HepG2 (cell line): Measurements from ENCODE around the gene MIPEP. TPM values are rescaled to one million over a fixed set of nuclear protein-coding genes. Genes with fewer than 3 reads are reported as not detected.

Source experiments
- ATAC-seq: fragments of 200-7000 bp; cut with Tn5 transposase; 3 replicates; pipeline ENCODE4 v1.9.1; 2020; ENCODE audit warnings: mild to moderate bottlenecking, moderate library complexity
- BruUV-seq: library from RNA; stranded (reverse); fragments of 400-500 nt; replicated peaks from 2 replicates; lab custom pipeline; 2021; lab: Mats Ljungman, UMichigan
- CTCF ChIA-PET: fragments of 300-600 bp; formaldehyde crosslinking; extraction: SDS; loops from one replicate; lab custom pipeline; 2021; ENCODE audit warnings: low total read pairs, inconsistent platforms, low intra/inter-chr PET ratio; lab: Yijun Ruan, JAX
- POLR2A ChIA-PET: fragments of 350-600 bp; sonication (Branson Sonifier 250); formaldehyde crosslinking; loops from one replicate; lab custom pipeline; 2020; ENCODE audit warnings: antibody characterized with exemption, inconsistent platforms; lab: Yijun Ruan, JAX
- DNase-seq: peaks from one replicate; pipeline ENCODE4 v3.0.0-alpha.2; 2015; ENCODE audit warnings: low spot score
- FAIRE-seq: peaks from 3 replicates; lab custom pipeline; 2011; peaks lifted over from hg19 to GRCh38; lab: Jason Lieb, UNC
- H2AFZ ChIP-seq: one replicate; pipeline ENCODE4 v1.6.1; 2011; ENCODE audit warnings: low read length, inconsistent platforms
- H3K27ac ChIP-seq: fragments of 300-600 bp; 3 replicates; pipeline ENCODE4 v1.8.0; 2011; ENCODE audit warnings: mixed run types, mild to moderate bottlenecking, mixed read lengths, low read length, inconsistent platforms; ENCODE audit not compliant: insufficient read depth; ENCODE audit errors: extremely low read length
- H3K27me3 ChIP-seq, 2 experiments: fragments of 200-600 bp in 1 of 2; 2 replicates in 1 of 2; 3 replicates in 1 of 2; pipeline versions ENCODE4 v1.6.0 to v1.8.0; 2011; ENCODE audit warnings: low read length in 2 of 2, mild to moderate bottlenecking in 2 of 2, moderate library complexity in 2 of 2, inconsistent platforms in 1 of 2; ENCODE audit not compliant: insufficient read depth in 2 of 2, control insufficient read depth in 1 of 2
- H3K36me3 ChIP-seq, 2 experiments: fragments of 200-600 bp in 1 of 2; replicated peaks in 1 of 2; 2 replicates in 1 of 2; 3 replicates in 1 of 2; pipeline versions ENCODE4 v1.5.1 to v1.8.0; 2011; ENCODE audit warnings: low read length in 2 of 2, inconsistent platforms in 1 of 2; ENCODE audit not compliant: insufficient read depth in 2 of 2, control insufficient read depth in 1 of 2
- H3K4me1 ChIP-seq: 2 replicates; pipeline ENCODE4 v1.5.1; 2012; ENCODE audit warnings: low read length, inconsistent platforms; ENCODE audit not compliant: insufficient read depth
- H3K4me2 ChIP-seq: 2 replicates; pipeline ENCODE4 v1.6.0; 2011; ENCODE audit warnings: low read depth, low read length, inconsistent platforms
- H3K4me3 ChIP-seq, 3 experiments: fragments of 200-600 bp in 1 of 3; sonication (generic), shearing (Covaris generic) in 1 of 3; replicated peaks in 1 of 3; 2 replicates each; pipeline ENCODE4 v1.5.1; 2011 to 2016; ENCODE audit warnings: low read length in 3 of 3, inconsistent platforms in 2 of 3, low read depth in 2 of 3, mild to moderate bottlenecking in 2 of 3, control low read depth in 1 of 3, mixed read lengths in 1 of 3; ENCODE audit not compliant: insufficient read depth in 1 of 3
- H3K79me2 ChIP-seq: one replicate; pipeline ENCODE4 v1.6.1; 2011; ENCODE audit warnings: low read length, inconsistent platforms; ENCODE audit not compliant: insufficient read depth
- H3K9ac ChIP-seq: 2 replicates; pipeline ENCODE4 v1.6.0; 2011; ENCODE audit warnings: mild to moderate bottlenecking, low read depth, low read length, inconsistent platforms; ENCODE audit not compliant: insufficient read depth
- H3K9me3 ChIP-seq: 2 replicates; pipeline ENCODE4 v1.5.1; 2012; ENCODE audit warnings: mild to moderate bottlenecking, low read length
- H4K20me1 ChIP-seq: 2 replicates; pipeline ENCODE4 v1.6.0; 2011; ENCODE audit warnings: inconsistent platforms, mild to moderate bottlenecking, low read length, moderate library complexity; ENCODE audit not compliant: insufficient read depth
- DMAP1 ChIP-seq: IDR thresholded peaks from 2 replicates; pipeline ENCODE4 v1.6.1; 2016
- ETS1 ChIP-seq: sonication (generic); formaldehyde crosslinking; IDR thresholded peaks from 2 replicates; pipeline ENCODE4 v1.4.0; 2020; ENCODE audit warnings: missing genetic modification reagents
- IKZF1 ChIP-seq: fragments of 450-650 bp; IDR thresholded peaks from 2 replicates; pipeline ENCODE4 v1.7.1; 2016
- KLF11 ChIP-seq: IDR thresholded peaks from 2 replicates; pipeline ENCODE4 v1.6.1; 2016; ENCODE audit warnings: missing compliant biosample characterization
- TGIF2 ChIP-seq: IDR thresholded peaks from 2 replicates; pipeline ENCODE4 v1.6.1; 2016; ENCODE audit warnings: control low read depth, missing compliant biosample characterization
- THRA ChIP-seq: sonication (generic); formaldehyde crosslinking; IDR thresholded peaks from 2 replicates; pipeline ENCODE4 v1.4.0; 2020; ENCODE audit warnings: missing genetic modification reagents, borderline replicate concordance
- ZNF570 ChIP-seq: sonication (generic); formaldehyde crosslinking; IDR thresholded peaks from 2 replicates; pipeline ENCODE4 v1.4.0; 2020; ENCODE audit warnings: mild to moderate bottlenecking, missing genetic modification reagents, borderline replicate concordance
- ZNF781 ChIP-seq: sonication (generic); formaldehyde crosslinking; IDR thresholded peaks from 2 replicates; pipeline ENCODE4 v1.5.1; 2020; ENCODE audit warnings: borderline replicate concordance, mild to moderate bottlenecking, missing genetic modification reagents; ENCODE audit errors: not compliant biosample characterization
- WGBS: methylation state at CpG from one replicate; pipeline ENCODE4 v1.1.6; 2017; ENCODE audit warnings: low lambda C conversion rate; 5-methylcytosine and 5-hydroxymethylcytosine counted together
- in situ Hi-C: cut with HindIII; loops from 2 replicates; pipeline ENCODE4 v1.10.0; 2017; ENCODE audit warnings: low pct_unique_long_range_greater_than_20kb; ENCODE audit not compliant: extremely low pct_ligation_motif_present
- intact Hi-C: fragments of 100-400 bp; cut with micrococcal nuclease; formaldehyde crosslinking; loops from one replicate; pipeline ENCODE4 v1.10.0; 2022; ENCODE audit not compliant: unreplicated experiment
- polyA plus RNA-seq, 8 experiments: library from polyadenylated mRNA; depleted of rRNA in 3 of 8; stranded (reverse) in 7 of 8; unstranded in 1 of 8; fragments of >200 nt; fragmentation: Illumina TruSeq in 4 of 8; extraction: Trizol in 4 of 8; gene quantifications; 2 replicates each; pipeline versions ENCODE4 v1.2.1 to v1.2.3, GENCODE V29; 2011 to 2016; ENCODE audit warnings: low read depth in 4 of 8, missing spikeins in 1 of 8, mixed read lengths in 1 of 8; ENCODE audit not compliant: insufficient read depth in 1 of 8
- total RNA-seq, 5 experiments: library from RNA; depleted of rRNA; stranded (reverse); fragments of >200 nt; fragmentation: Illumina TruSeq; extraction: Trizol; gene quantifications; 2 replicates each; pipeline ENCODE4 v1.2.3, GENCODE V29; 2016; ENCODE audit warnings: low read depth in 1 of 5

MIPEP gene
- total and polyA plus RNA-seq, 2 of the 13 experiments (the other 11 are each of a cell fraction or from before 2014, with no cell fraction given): 9.3 to 24.1 TPM

- Histone ChIP-seq H3K9me3 (no peaks in the 10 kb centered on the region), H3K9ac (no peak overlapping the region), H2AFZ (no peak overlapping the region), H3K4me1 (no peaks in the 10 kb centered on the region), H3K4me3 (no peak overlapping the region), H3K27ac (no peak overlapping the region), H4K20me1 (no peaks in the 10 kb centered on the region), H3K36me3 (no peaks in the 10 kb centered on the region), H3K79me2 (no peaks in the 10 kb centered on the region), H3K4me2 (no peak overlapping the region), H3K27me3 (no peaks in the 10 kb centered on the region)
- CTCF ChIA-PET: no interaction called here
- POLR2A ChIA-PET: no interaction called here
- no TSS peak for BruUV-seq
- WGBS: 97% methylated on average over 7 of the region's 7 CpGs
- DNase-seq (no peak), ATAC-seq (no peak), FAIRE-seq (no peak)
- in situ Hi-C loops (no loop called here), intact Hi-C loops (no loop called here)
- TF ChIP-seq ZNF781 (no peak), ETS1 (CRISPR knock-in tag) (no peak), DMAP1 (CRISPR knock-in tag) (no peak), IKZF1 (no peak), TGIF2 (CRISPR knock-in tag) (no peak), THRA (CRISPR knock-in tag) (no peak), ZNF570 (CRISPR knock-in tag) (no peak), KLF11 (CRISPR knock-in tag) (no peak)
These were observed 121.4 kb downstream of the MIPEP start for GRCh38 chr13:23767838-23768237.
